PFSK-1 (cell line): ENCODE results near the gene FAM186B.

Source experiments
- FOXP2 ChIP-seq: optimal IDR thresholded peaks from 2 replicates; pipeline ENCODE3; 2011; ENCODE audit warnings: borderline replicate concordance, control low read depth, inconsistent platforms; ENCODE audit not compliant: insufficient read depth; ENCODE audit errors: extremely low read length, extremely low read depth
- POLR2AphosphoS5 ChIP-seq: IDR thresholded peaks from 2 replicates; pipeline ENCODE4 v1.6.1; 2012; ENCODE audit warnings: low read depth, mild to moderate bottlenecking, control low read depth, low read length, moderate library complexity
- REST ChIP-seq, 2 experiments: IDR thresholded peaks; 2 replicates each; pipeline versions ENCODE4 v1.6.1 to v1.8.0; 2011 to 2012; ENCODE audit warnings: low read depth in 2 of 2, low read length in 2 of 2, control low read depth in 1 of 2, inconsistent platforms in 1 of 2, mild to moderate bottlenecking in 1 of 2, moderate library complexity in 1 of 2; ENCODE audit not compliant: insufficient read depth in 1 of 2
- SIN3A ChIP-seq: IDR thresholded peaks from 2 replicates; pipeline ENCODE4 v1.6.1; 2012; ENCODE audit warnings: mild to moderate bottlenecking, low read length, moderate library complexity, borderline replicate concordance; ENCODE audit not compliant: insufficient read depth
- TAF1 ChIP-seq: IDR thresholded peaks from 2 replicates; pipeline ENCODE4 v1.6.1; 2012; ENCODE audit warnings: low read length, control low read depth, borderline replicate concordance; ENCODE audit not compliant: insufficient read depth

The FAM186B gene

GRCh38 chr12:49548481-49548821 lies 57.0 kb downstream of the FAM186B start:
- TF ChIP-seq REST (IDR thresholded peaks at IDR 0.05; ENCODE audit: insufficient read depth in 1 of 2, low read depth in 2 of 2, low read length in 2 of 2) = no peak
- TF ChIP-seq SIN3A = no peak
- TF ChIP-seq POLR2AphosphoS5 = no peak
- TF ChIP-seq TAF1 = no peak
- no peak for TF ChIP-seq FOXP2

- no peak for TF ChIP-seq POLR2AphosphoS5
- TF ChIP-seq FOXP2 = no peak
- TF ChIP-seq TAF1 = no peak
- TF ChIP-seq REST (IDR thresholded peaks at IDR 0.05; ENCODE audit: insufficient read depth in 1 of 2, low read depth in 2 of 2, low read length in 2 of 2) = no peak
- TF ChIP-seq SIN3A = no peak
Measured at GRCh38 chr12:49547090-49547690, 58.2 kb downstream of the FAM186B start.

- no peak for TF ChIP-seq REST (IDR thresholded peaks at IDR 0.05; ENCODE audit: insufficient read depth in 1 of 2, low read depth in 2 of 2, low read length in 2 of 2)
- no peak for TF ChIP-seq TAF1
- no peak for TF ChIP-seq SIN3A
- no peak for TF ChIP-seq POLR2AphosphoS5
- no peak for TF ChIP-seq FOXP2
Measured at GRCh38 chr12:49546481-49546880, 59.0 kb downstream of the FAM186B start.

- no peak for TF ChIP-seq SIN3A
- TF ChIP-seq TAF1 = no peak
- no peak for TF ChIP-seq POLR2AphosphoS5
- no peak for TF ChIP-seq FOXP2
- no peak for TF ChIP-seq REST (IDR thresholded peaks at IDR 0.05; ENCODE audit: insufficient read depth in 1 of 2, low read depth in 2 of 2, low read length in 2 of 2)
Measured at GRCh38 chr12:49545815-49546214, 59.6 kb downstream of the FAM186B start.

- TF ChIP-seq FOXP2 (no peak), TAF1 (no peak)
Measured at GRCh38 chr12:49543914-49544815, 61.3 kb downstream of the FAM186B start.
